AG04449 (cell line): ENCODE measurements around the gene KLHL15.

Source experiments
- CTCF ChIA-PET: fragments of 350-600 bp; formaldehyde crosslinking; extraction: SDS; loops from one replicate; lab custom pipeline; 2021; ENCODE audit warnings: antibody characterized with exemption; lab: Yijun Ruan, JAX
- POLR2A ChIA-PET: fragments of 400-600, 350-600 bp; formaldehyde crosslinking; extraction: SDS; loops from one replicate; lab custom pipeline; 2020; ENCODE audit warnings: antibody characterized with exemption, inconsistent platforms; lab: Yijun Ruan, JAX
- DNase-seq: peaks from one replicate; pipeline ENCODE4 v3.0.0-alpha.2; 2010; ENCODE audit warnings: low read depth, low spot score
- H3K4me3 ChIP-seq: 2 replicates; pipeline ENCODE4 v1.5.1; 2011; ENCODE audit warnings: low read depth, mild to moderate bottlenecking, control low read depth, low read length
- TF ChIP-seq, protein P1 (sequence below): IDR thresholded peaks from one replicate; pipeline ENCODE4 v1.5.1; 2011; ENCODE audit warnings: mild to moderate bottlenecking, moderate library complexity, low read length, control low read depth, inconsistent platforms; ENCODE audit not compliant: insufficient read depth; ENCODE audit errors: missing control alignments

The KLHL15 gene

GRCh38 chrX:23964191-23964590 lies 62.8 kb downstream of the KLHL15 start:
- TF ChIP-seq, protein P1, sequence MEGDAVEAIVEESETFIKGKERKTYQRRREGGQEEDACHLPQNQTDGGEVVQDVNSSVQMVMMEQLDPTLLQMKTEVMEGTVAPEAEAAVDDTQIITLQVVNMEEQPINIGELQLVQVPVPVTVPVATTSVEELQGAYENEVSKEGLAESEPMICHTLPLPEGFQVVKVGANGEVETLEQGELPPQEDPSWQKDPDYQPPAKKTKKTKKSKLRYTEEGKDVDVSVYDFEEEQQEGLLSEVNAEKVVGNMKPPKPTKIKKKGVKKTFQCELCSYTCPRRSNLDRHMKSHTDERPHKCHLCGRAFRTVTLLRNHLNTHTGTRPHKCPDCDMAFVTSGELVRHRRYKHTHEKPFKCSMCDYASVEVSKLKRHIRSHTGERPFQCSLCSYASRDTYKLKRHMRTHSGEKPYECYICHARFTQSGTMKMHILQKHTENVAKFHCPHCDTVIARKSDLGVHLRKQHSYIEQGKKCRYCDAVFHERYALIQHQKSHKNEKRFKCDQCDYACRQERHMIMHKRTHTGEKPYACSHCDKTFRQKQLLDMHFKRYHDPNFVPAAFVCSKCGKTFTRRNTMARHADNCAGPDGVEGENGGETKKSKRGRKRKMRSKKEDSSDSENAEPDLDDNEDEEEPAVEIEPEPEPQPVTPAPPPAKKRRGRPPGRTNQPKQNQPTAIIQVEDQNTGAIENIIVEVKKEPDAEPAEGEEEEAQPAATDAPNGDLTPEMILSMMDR = no peak
- POLR2A ChIA-PET = no interaction called here
- DNase-seq = no peak
- CTCF ChIA-PET = no interaction called here
- no peak overlapping the region for H3K4me3 ChIP-seq

GRCh38 chrX:23959781-23960180 lies 67.2 kb downstream of the KLHL15 start:
- POLR2A ChIA-PET = no interaction called here
- CTCF ChIA-PET = no interaction called here
- H3K4me3 ChIP-seq = no peak overlapping the region
- no peak for DNase-seq
- TF ChIP-seq, protein P1 = no peak

GRCh38 chrX:23954396-23954795 lies 72.6 kb downstream of the KLHL15 start:
- CTCF ChIA-PET = no interaction called here
- TF ChIP-seq, protein P1 = no peak
- no peak for DNase-seq
- POLR2A ChIA-PET = no interaction called here
- no peak overlapping the region for H3K4me3 ChIP-seq

GRCh38 chrX:23953908-23954269 lies 73.1 kb downstream of the KLHL15 start:
- no peak for DNase-seq
- H3K4me3 ChIP-seq = no peak overlapping the region
- CTCF ChIA-PET = no interaction called here
- POLR2A ChIA-PET = no interaction called here
- TF ChIP-seq, protein P1 = no peak

- CTCF ChIA-PET = no interaction called here
- POLR2A ChIA-PET = no interaction called here
- TF ChIP-seq, protein P1 = no peak
- no peak overlapping the region for H3K4me3 ChIP-seq
- DNase-seq = no peak
Measured at GRCh38 chrX:23952984-23953907, 73.7 kb downstream of the KLHL15 start.

DNA sequence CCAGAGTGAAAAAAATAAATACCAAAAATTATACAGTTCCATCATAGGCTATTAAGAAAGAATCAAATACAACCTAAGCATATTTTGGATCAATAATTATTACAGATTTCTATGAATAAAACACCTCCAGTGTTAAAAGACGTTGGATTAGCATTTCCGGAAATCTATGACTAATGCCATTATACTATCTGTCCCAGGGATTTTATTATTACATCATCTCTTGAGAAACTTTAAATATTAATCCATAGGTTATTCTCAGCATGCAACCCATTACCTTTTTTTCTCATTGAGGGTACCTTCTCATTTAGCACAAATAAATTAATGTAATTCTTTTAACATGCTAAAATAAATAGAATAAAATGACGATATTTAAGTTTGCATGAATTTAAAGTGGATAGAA lies 74.6 kb downstream of the KLHL15 start:
- CTCF ChIA-PET = no interaction called here

More for the DNA sequence above, 74.6 kb downstream of the KLHL15 start:
- TF ChIP-seq, protein P1 = no peak
- POLR2A ChIA-PET = no interaction called here
- no peak for DNase-seq
- no peak overlapping the region for H3K4me3 ChIP-seq
